Adrenal gland (tissue), 5 donors: ENCODE results near the gene PNPO.
"Not testable (repeated sequence)": the region's sequence is repeated elsewhere in the genome, so short reads cannot be mapped to it uniquely, and the experiment has no call there.

Experiments used
- CTCF ChIP-seq, 6 experiments: fragments of 450-650 bp in 4 of 6; fragments of 200-600 bp in 2 of 6; sonication (generic) in 1 of 6; IDR thresholded peaks; 1 replicate in 5 of 6; 2 replicates in 1 of 6; pipeline versions ENCODE4 v1.5.1 to v1.8.0; 2016 to 2021; ENCODE audit warnings: antibody characterized with exemption in 6 of 6, mild to moderate bottlenecking in 2 of 6, moderate library complexity in 1 of 6
- POLR2A ChIP-seq, 2 donors: fragments of 450-650 bp; IDR thresholded peaks; one replicate each; pipeline ENCODE4 v1.6.1; 2017; ENCODE audit warnings: antibody characterized with exemption in 2 of 2, mild to moderate bottlenecking in 2 of 2, moderate library complexity in 1 of 2
- donor health status: DM: no; HTN: no; CAD: no.

GRCh38 chr17:47919889-47920288 is 21.5 kb upstream of the PNPO start:
- TF ChIP-seq CTCF, POLR2A (IDR thresholded peaks at IDR 0.05): not testable (repeated sequence)
